Natural killer cell treated with Interleukin-12 subunit alpha and Interleukin-12 subunit beta and Interleukin-15 and Interleukin-18, amount 100 ng/mL, for 72 hours (primary cell): ENCODE results near the gene IGFL1. TPM values are rescaled to one million over a fixed set of nuclear protein-coding genes. Genes with fewer than 3 reads are reported as not detected.
"Not testable (repeated sequence)": the region's sequence is repeated elsewhere in the genome, so short reads cannot be mapped to it uniquely, and the experiment has no call there.

Experiments
- ATAC-seq, 2 donors: fragments of 150-1000 bp; cut with Tn5 transposase in 1 of 2; sonication (Bioruptor Pico), chemical (Tn5 transposase) in 1 of 2; 2 replicates each; pipeline ENCODE4 v1.10.0; 2021
- DNase-seq: peaks from one replicate; pipeline ENCODE4 v3.0.0; 2022; ENCODE audit warnings: low spot score
- H3K27ac Mint-ChIP-seq, 2 donors: 1 replicate in 1 of 2; 2 replicates in 1 of 2; pipeline ENCODE4 v1.8.0; 2022; ENCODE audit warnings: mixed read lengths in 2 of 2, mild to moderate bottlenecking in 1 of 2, moderate library complexity in 1 of 2
- H3K27me3 Mint-ChIP-seq, 2 donors: 1 replicate in 1 of 2; 2 replicates in 1 of 2; pipeline ENCODE4 v1.8.0; 2022; ENCODE audit warnings: mixed read lengths in 2 of 2
- H3K36me3 Mint-ChIP-seq: one replicate; pipeline ENCODE4 v1.8.0; 2022; ENCODE audit warnings: mixed read lengths
- H3K4me1 Mint-ChIP-seq, 2 donors: 1 replicate in 1 of 2; 2 replicates in 1 of 2; pipeline ENCODE4 v1.8.0; 2022; ENCODE audit warnings: low read depth in 2 of 2, mixed read lengths in 2 of 2, mild to moderate bottlenecking in 1 of 2
- H3K4me3 Mint-ChIP-seq: one replicate; pipeline ENCODE4 v1.8.0; 2022; ENCODE audit warnings: mixed read lengths
- H3K9me3 Mint-ChIP-seq: 2 replicates; pipeline ENCODE4 v1.8.0; 2022; ENCODE audit warnings: mixed read lengths
- total RNA-seq, 2 donors: library from RNA; stranded (reverse); gene quantifications; one replicate each; pipeline ENCODE4 v1.2.3, GENCODE V29; 2022

The IGFL1 gene
- total RNA-seq, result not detected

DNA sequence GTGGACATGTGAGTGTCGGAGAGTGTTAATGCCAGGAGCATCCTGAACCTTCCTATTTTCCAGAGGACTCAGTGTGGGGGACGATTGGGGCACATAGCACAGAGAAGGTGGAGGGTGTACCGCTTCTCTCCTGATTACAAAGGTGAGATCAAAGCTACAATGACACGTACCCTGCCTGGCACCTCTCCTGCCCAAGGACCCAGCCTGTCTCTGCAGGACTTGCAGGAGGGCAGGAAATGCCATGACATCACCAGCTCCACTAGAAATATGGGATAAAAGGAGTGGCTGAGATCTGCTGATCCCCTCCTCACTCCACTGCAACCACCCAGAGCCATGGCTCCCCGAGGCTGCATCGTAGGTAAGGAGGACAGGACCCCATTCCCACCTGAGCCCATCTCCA lies at the start of gene IGFL1:
Gene IGFL1, plus strand, starts transcription at position 301 of the 400 bp plus-strand sequence. Its CDS starts 33 bp downstream, at position 334.
- Mint-ChIP-seq H3K27ac (no peak within 1 kb of the TSS), H3K9me3 (no peaks in the 10 kb centered on the region), H3K4me3 (no peak within 1 kb of the TSS), H3K27me3 (peaks cover 35 to 49% of the 10 kb centered on the region in 2 donors), H3K4me1 (peaks cover 6 to 8% of the 10 kb centered on the region in 2 donors), H3K36me3 (no peaks in the 10 kb centered on the region)
- ATAC-seq, result no peak
- no peak for DNase-seq

DNA sequence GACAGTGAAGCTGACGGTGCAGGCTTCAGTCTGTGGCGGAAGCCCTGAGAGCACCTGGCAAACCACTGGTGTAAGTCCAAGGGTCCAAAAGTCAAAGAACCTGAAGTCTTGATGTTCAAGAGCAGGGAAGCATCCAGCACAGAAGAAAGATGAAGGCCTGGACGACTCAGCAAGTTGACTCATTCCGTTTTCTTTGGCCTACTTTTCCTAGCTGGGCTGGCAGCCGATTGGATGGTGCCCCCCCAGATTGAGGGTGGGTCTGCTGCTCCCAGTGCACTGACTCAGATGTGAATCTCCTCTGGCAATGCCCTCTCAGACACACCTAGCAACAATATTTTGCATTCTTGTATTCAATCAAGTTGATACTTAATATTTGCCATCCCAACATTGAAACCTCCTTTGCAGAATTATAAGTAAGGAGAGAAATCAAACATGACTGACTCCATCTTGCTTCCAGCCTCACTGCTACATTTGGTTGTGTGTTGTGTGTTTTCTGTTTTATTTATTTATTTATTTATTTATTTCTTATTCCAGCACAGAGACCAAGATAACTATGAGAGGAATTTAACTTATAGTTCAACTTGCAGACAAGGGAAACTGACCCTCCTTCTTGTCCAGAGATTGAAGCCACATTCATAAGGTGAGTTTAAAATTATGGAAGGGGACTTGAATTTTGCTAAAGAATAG lies 48.7 kb upstream of the IGFL1 start:
- Mint-ChIP-seq H3K4me1 (peaks cover 2 to 6% of the 10 kb centered on the region in 2 donors), H3K36me3 (no peaks in the 10 kb centered on the region), H3K9me3 (no peaks in the 10 kb centered on the region), H3K27me3 (peaks cover 41 to 42% of the 10 kb centered on the region in 2 donors), H3K4me3 (no peak overlapping the region), H3K27ac (no peak overlapping the region)
- ATAC-seq (no peak), DNase-seq (no peak)

DNA sequence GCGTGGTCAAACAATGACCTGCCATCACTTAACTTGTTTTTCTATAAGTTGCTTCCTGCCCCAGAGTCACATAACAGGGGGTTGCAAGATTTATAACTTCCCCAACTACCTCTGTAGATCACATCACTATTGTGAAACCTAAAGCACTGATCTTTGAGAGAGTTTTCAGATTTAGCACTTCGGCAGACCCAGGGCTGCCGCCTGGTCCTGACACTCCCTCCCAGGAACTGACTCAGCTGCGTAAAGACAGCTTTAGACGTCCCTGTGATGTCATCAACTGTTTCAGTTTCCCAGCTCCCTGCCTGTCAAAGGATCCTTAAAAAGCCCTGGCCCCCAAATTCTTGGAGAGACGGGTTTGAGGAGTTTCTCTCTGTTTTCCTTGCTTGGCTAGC lies 48.2 kb upstream of the IGFL1 start:
- Mint-ChIP-seq H3K27me3 (peaks cover 39 to 41% of the 10 kb centered on the region in 2 donors), H3K9me3 (no peaks in the 10 kb centered on the region), H3K27ac (no peak overlapping the region), H3K4me3 (no peak overlapping the region), H3K4me1 (peaks cover 2 to 6% of the 10 kb centered on the region in 2 donors), H3K36me3 (no peaks in the 10 kb centered on the region)
- ATAC-seq, result peak; percentile 61 to 76
- no peak for DNase-seq

DNA sequence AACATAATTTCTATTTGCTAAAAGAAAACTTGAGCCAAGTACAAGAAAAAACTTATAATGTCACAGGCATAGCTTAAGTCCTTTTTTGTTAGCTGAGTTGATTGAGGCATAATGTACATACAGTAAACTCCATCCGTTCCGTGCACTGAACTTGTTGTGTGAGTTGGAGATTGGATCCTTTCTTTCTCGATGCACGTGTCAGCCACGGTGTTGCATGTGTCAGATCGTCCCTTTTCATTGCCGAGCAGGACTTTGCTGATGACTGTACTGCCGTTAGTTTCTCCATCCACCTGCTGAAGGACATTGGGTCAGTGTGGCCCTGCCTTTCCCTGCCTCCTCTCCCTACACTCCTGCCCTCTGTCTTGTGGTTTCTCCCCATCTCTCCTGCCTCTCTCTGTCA lies 47.1 kb upstream of the IGFL1 start:
- H3K27me3 Mint-ChIP-seq, result peaks cover 39 to 41% of the 10 kb centered on the region in 2 donors
- H3K4me1 Mint-ChIP-seq, result peaks cover 2 to 6% of the 10 kb centered on the region in 2 donors
- no peaks in the 10 kb centered on the region for H3K36me3 Mint-ChIP-seq
- H3K9me3 Mint-ChIP-seq, result no peaks in the 10 kb centered on the region
- no peak overlapping the region for H3K27ac Mint-ChIP-seq
- H3K4me3 Mint-ChIP-seq, result no peak overlapping the region
- no peak for DNase-seq
- no peak for ATAC-seq

DNA sequence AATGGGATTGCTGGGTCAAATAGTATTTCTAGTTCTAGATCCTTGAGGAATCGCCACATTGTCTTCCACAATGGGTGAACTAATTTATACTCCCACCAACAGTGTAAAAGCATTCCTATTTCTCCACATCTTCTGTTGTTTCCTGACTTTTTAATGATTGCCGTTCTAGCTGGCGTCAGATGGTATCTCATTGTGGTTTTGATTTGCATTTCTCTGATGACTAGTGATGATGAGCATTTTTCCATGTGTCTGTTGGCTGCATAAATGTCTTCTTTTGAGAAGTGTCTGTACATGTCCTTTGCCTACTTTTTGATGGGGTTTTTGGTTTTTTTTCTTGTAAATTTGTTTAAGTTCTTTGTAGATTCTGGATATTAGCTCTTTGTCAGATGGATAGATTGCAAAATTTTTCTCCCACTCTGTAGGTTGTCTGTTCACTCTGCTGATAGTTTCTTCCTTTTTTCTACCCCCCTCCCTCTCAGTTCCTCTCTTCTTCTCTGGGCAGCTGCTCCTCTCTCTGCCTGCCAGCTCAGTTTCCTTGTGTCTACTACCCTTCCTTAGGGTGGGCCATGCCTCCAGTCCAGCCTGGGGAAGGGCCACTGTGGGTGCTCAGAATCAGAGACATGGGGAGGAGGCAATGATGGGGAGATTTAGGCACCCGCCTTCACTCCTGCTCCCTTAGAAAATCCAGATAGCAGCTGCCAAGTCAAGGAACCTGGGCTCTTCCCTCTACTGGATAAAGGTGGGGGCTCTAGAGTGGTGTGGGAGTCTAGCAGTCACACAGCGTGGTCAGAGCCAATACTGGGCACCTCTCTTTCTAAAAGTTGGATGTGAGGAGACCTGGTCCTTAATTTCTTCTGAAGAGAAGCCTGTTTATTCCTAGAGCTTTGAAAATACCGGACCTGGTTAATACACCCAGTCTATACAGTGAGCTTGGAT lies 44.5 kb upstream of the IGFL1 start:
- not testable (repeated sequence) for H3K9me3 Mint-ChIP-seq, ATAC-seq, DNase-seq, H3K27ac Mint-ChIP-seq, H3K4me3 Mint-ChIP-seq, H3K36me3 Mint-ChIP-seq, H3K4me1 Mint-ChIP-seq
- H3K27me3 Mint-ChIP-seq, result peaks cover 43% of the 10 kb centered on the region in 2 donors

DNA sequence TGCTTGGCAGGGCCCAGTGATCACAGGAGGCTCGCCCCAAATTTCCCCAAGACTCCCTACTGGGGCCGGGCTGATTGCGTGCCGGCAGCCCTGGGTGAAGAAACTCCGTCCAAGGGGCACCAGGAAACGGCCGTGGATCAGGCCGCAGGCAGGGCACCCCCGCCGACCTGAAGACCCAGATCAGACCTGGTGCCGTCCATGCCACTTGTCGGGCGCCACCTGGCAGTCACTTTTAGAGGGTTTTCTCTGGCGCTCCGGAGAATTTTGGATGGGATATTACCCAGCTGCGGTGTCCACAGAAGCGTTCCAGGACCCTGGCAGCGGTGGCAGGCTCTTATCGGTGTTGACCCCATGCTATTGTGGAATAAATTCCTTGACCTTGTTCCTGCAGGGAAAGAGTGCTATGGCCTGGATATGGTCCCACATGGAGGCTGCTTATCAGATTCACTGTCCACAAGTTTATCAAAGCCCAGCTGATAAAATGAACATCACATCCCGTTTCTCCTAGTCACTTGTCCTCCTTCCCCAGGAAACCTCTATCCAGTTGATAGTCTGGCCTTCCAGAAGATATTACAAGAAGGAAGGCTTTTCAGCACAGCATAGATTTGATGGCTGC lies 43.3 kb upstream of the IGFL1 start:
- H3K4me3 Mint-ChIP-seq, result no peak overlapping the region
- no peaks in the 10 kb centered on the region for H3K9me3 Mint-ChIP-seq
- no peak overlapping the region for H3K27ac Mint-ChIP-seq
- H3K36me3 Mint-ChIP-seq, result no peaks in the 10 kb centered on the region
- ATAC-seq (no peak), DNase-seq (no peak)
- H3K4me1 Mint-ChIP-seq, result peaks cover 2 to 6% of the 10 kb centered on the region in 2 donors
- peaks cover 50 to 54% of the 10 kb centered on the region in 2 donors for H3K27me3 Mint-ChIP-seq

DNA sequence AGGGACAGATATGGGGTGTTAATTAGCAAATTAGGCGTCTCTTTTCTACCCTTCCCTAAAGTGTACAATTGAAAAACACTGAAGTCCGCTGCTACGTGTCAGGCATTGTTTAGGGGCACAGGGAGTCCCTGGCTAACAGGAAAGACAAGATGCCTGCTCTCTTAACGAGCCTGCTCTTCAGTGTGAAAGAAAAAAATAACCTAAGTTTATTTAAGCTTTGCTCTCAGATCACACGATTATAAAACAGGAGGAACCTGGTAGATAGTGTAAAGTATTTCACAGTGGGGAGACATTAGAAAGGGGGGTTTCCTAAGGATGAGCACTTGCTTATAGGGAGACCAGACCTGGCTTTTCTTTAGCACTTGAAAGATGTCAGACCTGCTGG lies 42.8 kb upstream of the IGFL1 start:
- H3K36me3 Mint-ChIP-seq, result no peaks in the 10 kb centered on the region
- no peaks in the 10 kb centered on the region for H3K9me3 Mint-ChIP-seq
- no peak for ATAC-seq
- no peak for DNase-seq
- H3K4me3 Mint-ChIP-seq, result no peak overlapping the region
- no peak overlapping the region for H3K27ac Mint-ChIP-seq
- H3K4me1 Mint-ChIP-seq, result peaks cover 0 to 6% of the 10 kb centered on the region in 2 donors
- H3K27me3 Mint-ChIP-seq, result peaks cover 51 to 59% of the 10 kb centered on the region in 2 donors

DNA sequence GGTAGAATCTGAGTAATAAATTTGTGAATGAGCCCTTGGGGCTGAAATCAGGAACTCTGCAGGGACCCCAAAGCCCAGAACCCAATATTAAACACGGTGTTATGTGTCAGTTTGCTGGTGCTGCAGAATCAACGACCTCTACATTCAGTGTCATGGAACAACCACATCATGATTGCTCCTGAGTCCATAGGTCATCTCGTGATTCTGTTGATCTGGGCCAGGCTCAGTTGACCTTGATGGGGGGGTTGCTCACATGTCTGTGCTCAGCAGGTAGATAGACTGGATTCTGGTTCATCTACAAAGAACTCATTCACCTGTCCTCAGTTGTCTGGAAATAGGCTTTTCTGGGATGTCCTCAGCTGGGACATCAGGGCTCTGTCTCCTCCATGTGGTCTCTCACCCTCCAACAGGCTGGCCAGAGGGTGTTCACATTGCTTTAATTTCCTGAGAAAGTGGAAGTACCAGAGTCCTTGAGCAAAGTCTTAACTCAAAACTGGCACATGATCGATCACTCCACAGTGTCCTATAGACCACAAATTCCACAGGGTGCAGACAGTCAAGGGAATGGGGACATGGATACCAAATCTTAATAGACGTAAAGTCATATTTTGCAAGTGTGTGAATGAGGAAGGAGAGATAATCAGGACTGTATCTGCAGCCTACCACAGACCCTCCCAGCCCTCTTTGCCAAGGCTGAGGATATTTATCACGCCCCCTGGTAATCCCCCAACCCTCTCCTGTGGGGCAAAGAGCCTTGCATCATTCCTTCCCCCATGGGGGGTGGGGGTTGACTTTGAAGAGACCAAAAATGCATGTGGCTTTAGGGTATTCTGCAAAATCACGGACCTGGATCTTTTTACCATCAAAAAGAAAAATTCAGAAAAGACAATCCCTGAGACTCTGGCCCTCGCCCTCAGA lies 39.3 kb upstream of the IGFL1 start:
- H3K9me3 Mint-ChIP-seq, result no peaks in the 10 kb centered on the region
- H3K36me3 Mint-ChIP-seq, result no peaks in the 10 kb centered on the region
- H3K27me3 Mint-ChIP-seq, result peaks cover 30 to 55% of the 10 kb centered on the region in 2 donors
- H3K27ac Mint-ChIP-seq, result no peak overlapping the region
- DNase-seq (no peak), ATAC-seq (no peak)
- peaks cover 0 to under 1% of the 10 kb centered on the region in 2 donors for H3K4me1 Mint-ChIP-seq
- H3K4me3 Mint-ChIP-seq, result no peak overlapping the region

DNA sequence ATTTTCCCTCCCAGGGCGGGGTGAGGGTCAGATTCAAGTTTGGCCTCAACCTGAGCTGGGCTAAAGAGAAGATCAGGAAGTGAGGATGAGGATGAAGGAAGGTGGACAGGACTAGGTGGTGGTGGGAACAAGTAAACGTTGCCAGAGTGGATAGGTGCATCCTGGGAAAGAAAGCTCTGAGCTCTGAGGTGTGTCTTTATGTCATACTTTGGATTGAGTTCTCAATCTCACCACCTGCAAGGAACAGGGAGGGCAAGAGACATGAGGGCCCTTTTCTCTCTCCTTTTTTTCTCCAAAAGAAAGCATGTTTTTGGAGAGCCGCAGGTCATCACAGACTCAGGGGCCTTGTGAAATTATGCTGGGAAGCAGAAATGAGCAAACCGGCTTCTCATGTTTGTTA lies 38.2 kb upstream of the IGFL1 start:
- Mint-ChIP-seq H3K27me3 (peaks cover 28 to 50% of the 10 kb centered on the region in 2 donors), H3K4me3 (no peak overlapping the region), H3K27ac (no peak overlapping the region), H3K36me3 (no peaks in the 10 kb centered on the region), H3K9me3 (no peaks in the 10 kb centered on the region), H3K4me1 (no peaks in the 10 kb centered on the region)
- no peak for ATAC-seq
- no peak for DNase-seq

DNA sequence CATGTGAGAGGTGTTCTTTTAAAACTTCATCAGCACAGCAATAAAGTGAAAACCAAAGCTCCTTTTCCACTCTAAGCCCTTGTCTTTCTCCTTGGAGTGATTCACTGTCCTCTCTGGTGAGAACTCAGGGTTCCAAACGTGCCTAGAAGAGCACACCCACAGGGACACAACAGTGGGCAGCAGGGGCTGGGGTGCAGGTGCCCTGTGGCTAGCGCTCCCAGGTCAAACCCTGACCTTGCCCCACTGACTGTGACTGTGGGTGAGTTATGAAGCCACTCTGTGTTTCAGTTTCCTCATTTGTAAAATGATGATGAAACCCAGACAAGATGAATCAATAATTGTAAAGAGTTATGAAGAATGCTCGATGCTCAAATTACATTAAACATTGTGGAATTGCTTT lies 37.6 kb upstream of the IGFL1 start:
- no peak for DNase-seq
- no peak overlapping the region for H3K4me3 Mint-ChIP-seq
- no peak overlapping the region for H3K27ac Mint-ChIP-seq
- peaks cover 34 to 56% of the 10 kb centered on the region in 2 donors for H3K27me3 Mint-ChIP-seq
- H3K4me1 Mint-ChIP-seq, result no peaks in the 10 kb centered on the region
- no peaks in the 10 kb centered on the region for H3K36me3 Mint-ChIP-seq
- no peaks in the 10 kb centered on the region for H3K9me3 Mint-ChIP-seq
- no peak for ATAC-seq

DNA sequence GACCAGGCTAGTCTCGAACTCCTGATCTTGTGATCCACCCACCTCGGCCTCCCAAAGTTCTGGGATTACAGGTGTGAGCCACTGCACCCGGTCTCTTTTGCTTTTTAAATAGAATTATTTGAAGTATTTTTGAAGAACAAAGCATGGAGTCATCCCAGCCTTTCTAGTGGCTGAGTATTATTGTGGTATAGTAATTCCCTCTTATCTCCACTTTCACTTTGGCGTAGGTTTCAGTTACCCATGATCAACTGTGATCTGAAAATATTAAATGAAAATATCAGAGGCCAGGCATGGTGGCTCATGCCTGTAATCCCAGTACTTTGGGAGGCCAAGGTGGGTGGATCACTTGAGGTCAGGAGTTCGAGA lies 36.9 kb upstream of the IGFL1 start:
- H3K27me3 Mint-ChIP-seq, result peaks cover 39 to 62% of the 10 kb centered on the region in 2 donors
- DNase-seq, ATAC-seq, H3K36me3 Mint-ChIP-seq, H3K9me3 Mint-ChIP-seq, H3K4me1 Mint-ChIP-seq, H3K27ac Mint-ChIP-seq, H3K4me3 Mint-ChIP-seq: not testable (repeated sequence)

DNA sequence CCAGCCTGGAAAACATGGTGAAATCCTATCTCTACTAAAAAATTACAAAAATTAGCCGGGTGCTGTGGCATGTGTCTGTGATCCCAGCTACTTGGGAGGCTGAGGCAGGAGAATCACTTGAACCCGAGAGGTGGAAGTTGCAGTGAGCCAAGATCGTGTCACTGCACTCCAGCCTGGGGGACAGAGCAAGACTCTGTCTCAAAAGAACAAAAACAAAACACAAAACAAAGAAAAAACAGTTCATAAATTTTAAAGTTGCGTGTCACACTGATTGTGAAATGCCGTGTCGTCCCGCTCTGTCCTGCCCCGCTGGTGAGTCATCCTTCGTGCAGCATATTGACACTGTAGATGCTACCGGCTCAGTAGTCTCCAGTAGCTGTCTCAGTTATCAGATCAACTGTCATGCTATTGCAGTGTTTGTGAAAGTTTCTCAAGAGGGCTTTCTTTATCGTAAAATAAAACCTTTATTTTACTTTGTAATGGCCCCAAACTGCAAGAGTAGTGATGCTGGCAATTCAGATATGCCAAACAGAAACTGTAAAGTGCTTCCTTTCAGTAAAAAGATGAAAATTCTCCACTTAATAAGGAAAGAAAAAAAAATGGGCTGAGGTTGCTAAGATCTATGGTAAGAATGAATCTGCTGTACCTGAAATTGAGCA lies 36.4 kb upstream of the IGFL1 start:
- Mint-ChIP-seq H3K9me3 (no peaks in the 10 kb centered on the region), H3K4me3 (no peak overlapping the region), H3K36me3 (no peaks in the 10 kb centered on the region), H3K27me3 (peaks cover 36 to 60% of the 10 kb centered on the region in 2 donors), H3K4me1 (no peaks in the 10 kb centered on the region), H3K27ac (peak overlapping the region in 1 of 2 donors; percentile 16)
- ATAC-seq, result peak in 1 of 2 donors; percentile 84
- DNase-seq, result no peak

DNA sequence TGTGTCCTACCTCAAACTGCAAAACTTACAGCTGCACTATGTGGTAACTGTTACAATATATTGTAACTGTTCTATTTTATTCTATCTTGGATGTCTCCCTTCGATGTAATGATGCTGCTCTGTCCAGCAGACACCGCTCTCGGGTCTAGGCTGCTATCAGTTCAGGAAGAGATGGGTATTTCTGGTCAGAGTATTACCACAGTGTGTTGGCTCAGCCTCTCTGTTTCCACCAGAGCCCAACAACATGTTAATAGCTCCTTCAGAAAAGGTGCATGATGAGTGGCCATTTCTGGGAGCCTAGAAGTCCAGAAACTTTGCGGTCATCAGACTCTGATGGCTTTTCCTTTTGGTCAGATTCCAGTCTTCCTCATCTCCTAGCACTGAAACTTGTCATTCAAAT lies 35.9 kb upstream of the IGFL1 start:
- Mint-ChIP-seq H3K27me3 (peaks cover 33 to 59% of the 10 kb centered on the region in 2 donors), H3K4me1 (no peaks in the 10 kb centered on the region), H3K9me3 (no peaks in the 10 kb centered on the region), H3K4me3 (no peak overlapping the region), H3K36me3 (no peaks in the 10 kb centered on the region), H3K27ac (no peak overlapping the region)
- no peak for DNase-seq
- no peak for ATAC-seq
